CD4-positive, alpha-beta T cell treated with Interleukin-6 for 4 hours (primary cell): ENCODE results near the gene ECE1.
"Not testable (repeated sequence)": the region's sequence is repeated elsewhere in the genome, so short reads cannot be mapped to it uniquely, and the experiment has no call there.

Experiments used
- DNase-seq: peaks from one replicate; pipeline ENCODE4 v3.0.0-alpha.2; 2020; ENCODE audit warnings: mixed read lengths

ECE1 gene

DNA sequence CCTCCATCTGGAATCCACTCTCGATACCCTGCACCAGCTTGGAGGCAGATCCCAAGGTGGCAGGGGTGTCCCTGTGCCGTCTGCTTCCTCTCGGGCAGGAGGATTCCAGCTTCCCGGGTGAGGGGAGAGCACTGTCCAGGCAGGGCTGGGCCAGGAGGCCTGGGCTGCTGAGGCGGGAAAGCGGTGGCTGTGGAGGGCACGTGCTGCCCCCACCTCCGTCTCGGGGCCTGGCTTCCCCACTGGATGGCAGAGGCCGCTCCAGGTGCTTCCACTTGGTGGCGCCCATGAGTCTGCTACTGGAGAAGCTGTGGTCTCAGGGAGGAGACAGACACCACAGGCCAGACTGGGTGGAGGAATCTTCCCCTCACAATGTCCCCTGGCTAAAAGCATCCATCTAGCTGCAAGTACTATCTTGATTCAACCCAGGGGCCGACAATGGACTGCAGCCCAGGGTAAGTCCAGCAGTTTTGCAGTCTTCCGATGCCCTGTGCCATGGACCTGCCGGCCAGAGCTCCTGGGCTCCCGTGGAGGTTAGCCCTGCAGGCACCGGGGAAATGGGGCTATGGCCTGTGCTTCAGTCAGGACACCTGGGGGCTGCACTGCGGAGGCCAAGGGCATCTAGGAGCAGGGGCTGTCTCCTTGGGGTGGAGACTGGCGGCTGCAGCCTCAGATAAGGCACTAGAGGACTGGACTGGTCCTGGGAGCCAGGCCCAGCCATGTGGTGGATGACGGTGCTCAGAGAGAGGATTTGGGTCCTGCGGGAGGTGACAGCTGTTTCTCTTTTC, 72.3 kb downstream of the ECE1 start:
- DNase-seq, result peak; percentile 38

DNA sequence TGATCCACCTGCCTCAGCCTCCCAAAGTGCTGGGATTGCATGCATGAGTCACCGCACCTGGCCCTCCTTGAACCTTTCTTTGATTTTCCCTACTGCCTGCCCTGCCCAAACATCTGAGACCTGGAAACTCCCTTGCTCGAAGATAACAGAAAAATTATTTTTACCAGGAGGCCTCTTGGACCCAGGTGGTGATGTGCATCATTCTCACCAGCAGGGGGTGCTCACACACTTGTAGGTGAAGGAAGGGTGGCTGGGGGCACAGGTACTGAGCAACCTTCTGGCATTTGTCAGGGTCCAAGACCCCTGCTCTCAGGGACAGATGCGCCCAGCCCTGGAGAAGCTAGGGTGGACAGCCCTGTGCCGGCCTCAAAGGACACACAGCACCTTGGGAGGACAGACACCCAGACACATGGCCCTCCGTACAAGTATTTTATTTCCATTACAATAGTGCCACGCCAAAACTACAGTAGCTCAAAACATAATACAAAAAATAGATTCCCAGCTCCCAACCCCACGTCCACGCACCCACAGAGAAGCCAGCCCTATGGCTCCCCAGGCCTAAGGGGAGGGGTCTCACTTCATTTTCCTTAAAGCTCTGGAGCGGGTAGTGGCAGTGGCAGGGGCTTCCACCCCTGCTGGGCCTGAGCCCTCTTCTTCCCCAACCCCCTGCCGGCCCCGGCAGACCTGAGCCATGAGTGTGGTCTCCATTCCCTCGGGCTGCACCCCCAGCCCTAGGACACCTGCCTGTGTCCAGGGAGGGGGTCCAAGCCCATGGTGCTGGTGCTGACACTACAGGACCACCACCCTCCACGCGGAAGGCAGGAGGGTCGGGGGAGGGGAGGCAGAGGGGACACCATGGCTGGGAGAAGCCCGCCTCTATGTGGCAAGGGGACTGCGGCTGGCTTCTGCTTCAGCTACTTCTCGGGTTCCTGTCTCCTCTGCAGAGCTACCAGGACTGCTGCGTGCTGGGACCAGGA, 73.1 kb downstream of the ECE1 start:
- DNase-seq, result peak; percentile 73

DNA sequence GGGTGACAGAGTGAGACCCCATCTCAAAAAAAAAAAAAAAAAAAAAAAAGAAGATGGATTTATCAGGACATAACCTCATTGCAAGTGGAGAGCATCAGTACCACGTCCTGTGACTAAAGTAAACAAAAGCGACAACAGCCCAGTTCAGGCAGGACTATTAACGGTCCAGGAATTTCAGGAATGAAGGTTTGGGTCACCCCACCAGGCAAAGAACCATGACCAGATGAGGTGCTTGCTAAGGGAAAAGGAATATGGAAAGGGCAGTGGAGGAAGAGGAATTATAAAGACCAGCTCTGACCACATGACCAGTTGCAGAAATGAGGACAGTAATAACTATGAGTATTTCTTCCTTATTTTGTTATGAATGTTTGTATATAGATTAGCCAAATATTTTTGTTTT, 78.1 kb downstream of the ECE1 start:
- DNase-seq, result no peak

DNA sequence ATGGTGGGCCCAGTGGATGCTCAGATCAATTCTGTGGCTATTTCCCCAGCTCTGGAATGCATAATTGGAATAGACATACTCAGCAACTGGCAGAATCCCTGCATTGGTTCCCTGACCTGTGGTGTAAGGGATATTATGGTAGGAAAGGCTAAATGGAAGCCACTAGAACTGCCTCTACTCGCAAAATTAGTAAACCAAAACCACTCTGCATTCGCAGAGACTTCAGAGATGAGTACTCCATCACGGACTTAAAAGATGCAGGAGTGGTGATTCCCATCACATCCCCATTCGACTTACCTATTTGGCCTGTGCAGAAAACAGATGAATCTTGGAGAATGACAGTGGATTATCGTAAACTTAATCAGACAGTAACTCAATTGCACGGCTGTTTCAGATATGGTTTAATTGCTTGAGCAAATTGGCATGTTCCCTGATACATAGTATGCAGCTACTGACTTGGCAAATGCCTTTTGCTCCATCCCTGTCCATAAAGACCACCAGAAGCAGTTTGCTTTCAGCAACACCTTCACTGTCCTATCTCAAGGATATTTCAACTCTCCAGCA, 82.0 kb downstream of the ECE1 start:
- not testable (repeated sequence) for DNase-seq

DNA sequence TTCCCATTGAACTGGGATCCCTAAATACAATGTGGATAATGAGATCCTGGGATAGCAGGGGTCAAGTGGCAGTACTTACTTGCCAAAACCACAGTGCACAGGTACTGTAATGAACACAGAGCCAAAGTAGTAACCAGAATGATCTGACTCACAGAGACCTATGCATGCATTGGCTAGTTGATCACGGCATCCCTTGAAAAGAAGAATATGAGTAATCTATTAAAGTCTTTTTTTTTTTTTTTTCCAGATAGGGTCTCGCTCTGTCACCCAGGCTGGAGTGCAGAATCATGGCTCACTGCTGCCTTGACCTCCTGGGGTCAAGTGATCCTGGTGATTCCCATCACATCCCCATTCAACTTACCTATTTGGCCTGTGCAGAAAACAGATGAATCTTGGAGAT, 84.1 kb downstream of the ECE1 start:
- no peak for DNase-seq

DNA sequence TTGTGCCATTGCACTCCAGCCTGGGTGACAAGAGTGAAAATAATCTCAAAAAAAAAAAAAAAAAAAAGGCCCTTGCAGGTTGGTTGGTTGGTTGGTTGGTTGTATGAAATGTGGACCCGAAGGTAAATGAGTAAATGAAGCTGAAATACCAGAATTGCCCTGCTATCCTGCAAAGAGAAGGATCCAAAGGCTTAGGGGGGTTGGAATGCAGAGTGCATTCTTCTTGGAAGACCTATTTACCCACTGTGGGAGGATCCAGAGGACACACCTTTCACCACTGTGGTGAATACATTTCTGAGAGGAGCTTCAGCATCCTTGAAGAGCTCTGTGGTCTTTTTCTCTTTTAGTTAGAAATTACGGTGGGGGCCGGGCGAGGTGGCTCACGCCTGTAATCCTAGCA, 84.8 kb downstream of the ECE1 start:
- no peak for DNase-seq

DNA sequence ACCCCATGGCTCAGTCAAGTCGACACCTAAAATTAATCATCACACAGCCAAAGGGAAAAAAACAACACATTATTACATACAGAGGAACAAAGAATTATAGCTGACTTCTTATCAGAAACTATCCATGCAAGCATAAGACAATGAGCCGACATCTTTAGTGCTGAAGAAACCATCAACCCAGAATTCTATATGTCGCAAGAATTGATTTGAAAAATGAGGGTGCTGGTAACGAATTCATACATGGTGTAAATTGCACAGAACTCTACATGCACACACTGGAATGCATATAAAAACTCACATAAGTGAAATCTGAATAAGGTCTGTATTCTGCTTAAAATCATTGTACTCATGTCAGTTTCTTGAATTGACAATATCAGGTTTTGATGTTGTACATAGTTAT, 88.6 kb downstream of the ECE1 start:
- DNase-seq, result no peak

DNA sequence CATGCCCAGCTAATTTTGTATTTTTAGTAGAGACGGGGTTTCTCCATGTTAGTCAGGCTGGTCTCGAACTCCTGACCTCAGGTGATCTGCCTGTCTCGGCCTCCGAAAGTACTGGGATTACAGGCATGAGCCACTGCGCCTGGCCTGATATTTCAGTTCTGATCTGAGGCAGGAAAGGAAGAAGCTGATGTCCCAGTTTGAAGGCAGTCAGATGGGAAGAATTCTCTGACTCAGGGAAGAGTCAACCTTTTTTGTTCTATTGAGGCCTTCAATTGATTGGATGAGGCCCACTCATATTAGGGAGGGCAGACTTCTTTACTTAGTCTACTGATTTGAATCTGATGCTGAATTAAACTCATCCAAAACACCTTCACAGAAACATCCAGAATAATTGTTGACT, 89.0 kb downstream of the ECE1 start:
- DNase-seq, result not testable (repeated sequence)

DNA sequence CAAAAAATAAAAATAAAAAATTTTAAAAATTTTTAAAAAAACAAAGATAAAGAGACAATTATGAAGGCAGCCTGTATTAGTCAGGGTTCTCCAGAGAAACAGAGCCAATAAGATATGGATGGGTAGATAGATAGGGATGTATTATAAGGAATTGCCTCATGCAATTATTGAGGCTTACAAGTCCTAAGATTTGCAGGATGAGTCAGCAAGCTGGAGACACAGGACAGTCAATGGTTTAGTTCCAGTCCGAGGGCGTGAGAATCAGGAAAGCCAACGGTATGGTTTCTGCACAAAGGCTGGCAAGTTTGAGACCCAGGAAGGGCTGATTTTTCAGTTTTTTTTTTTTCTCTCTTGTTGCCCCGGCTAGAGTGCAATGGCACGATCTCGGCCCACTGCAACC, 89.5 kb downstream of the ECE1 start:
- no peak for DNase-seq

DNA sequence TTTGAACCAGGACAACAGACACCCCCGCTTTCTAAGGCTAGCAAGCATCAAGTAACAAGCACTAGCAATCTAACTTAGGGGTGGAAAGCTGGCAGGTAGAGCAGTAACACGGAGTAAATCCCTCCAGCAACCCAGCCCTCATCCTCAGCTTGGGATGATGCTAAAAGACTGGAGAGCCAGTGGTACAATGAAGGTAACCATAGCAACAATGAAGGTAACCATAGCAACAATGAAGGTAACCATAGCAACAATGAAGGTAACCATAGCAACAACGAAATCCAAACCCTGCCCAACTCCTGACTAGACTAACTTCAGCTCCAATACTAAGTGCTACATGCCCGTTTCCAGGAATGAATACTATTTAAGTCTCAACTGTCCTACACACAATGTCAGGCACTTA, 91.3 kb downstream of the ECE1 start:
- no peak for DNase-seq

DNA sequence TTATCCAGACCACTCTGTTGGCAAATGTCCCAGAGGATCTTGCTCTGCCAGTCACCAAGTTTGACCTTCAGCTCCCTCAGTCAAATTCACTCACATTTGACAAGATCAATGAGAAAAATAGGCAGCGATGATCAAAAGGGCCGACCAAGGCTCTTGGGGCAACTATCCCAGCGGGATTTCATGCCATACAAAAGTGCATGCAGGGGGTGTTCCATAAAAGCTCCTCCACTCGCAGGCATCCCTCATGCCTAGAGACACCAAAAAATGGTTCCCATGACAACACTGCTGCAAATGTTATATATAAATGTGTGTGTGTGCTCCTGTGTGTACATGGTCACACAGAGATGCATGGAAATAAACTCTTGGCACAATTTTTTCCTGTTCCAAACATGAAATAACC, 97.4 kb downstream of the ECE1 start:
- DNase-seq, result no peak

DNA sequence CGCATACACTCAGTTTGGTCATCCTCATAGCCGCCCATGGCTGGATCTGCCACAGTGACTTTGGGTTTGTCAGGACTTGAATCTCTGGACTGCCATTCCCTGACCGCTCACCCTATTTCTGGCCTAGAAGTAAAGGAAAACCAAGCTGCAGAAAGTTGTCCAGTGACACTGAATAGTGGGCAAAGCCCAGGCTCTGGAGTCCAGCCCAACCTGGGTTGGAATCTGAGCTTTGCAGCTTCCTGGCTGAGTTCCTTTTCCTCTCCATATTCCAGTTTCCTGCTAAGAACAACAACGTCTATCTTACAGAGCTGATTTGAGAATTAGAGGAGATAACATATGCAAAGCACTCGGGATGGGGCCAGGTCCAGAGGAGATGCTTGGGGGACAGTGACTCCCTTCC, 98.0 kb downstream of the ECE1 start:
- DNase-seq, result no peak

DNA sequence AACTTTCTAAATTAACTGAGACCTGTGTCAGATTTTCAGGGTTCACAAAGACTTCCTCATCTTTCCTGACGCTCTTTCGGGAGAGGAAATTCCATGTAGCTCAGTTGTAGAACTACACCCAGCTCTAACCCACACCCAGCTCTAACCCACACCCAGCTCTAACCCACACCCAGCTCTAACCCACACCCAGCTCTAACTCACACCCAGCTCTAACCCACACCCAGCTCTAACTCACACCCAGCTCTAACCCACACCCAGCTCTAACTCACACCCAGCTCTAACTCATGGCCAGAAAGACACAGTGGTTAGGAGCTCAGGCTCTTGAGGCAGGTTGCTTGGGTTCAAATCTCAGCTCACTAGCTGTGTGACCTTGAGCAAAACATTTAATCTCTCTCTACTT, 99.5 kb downstream of the ECE1 start:
- not testable (repeated sequence) for DNase-seq

DNA sequence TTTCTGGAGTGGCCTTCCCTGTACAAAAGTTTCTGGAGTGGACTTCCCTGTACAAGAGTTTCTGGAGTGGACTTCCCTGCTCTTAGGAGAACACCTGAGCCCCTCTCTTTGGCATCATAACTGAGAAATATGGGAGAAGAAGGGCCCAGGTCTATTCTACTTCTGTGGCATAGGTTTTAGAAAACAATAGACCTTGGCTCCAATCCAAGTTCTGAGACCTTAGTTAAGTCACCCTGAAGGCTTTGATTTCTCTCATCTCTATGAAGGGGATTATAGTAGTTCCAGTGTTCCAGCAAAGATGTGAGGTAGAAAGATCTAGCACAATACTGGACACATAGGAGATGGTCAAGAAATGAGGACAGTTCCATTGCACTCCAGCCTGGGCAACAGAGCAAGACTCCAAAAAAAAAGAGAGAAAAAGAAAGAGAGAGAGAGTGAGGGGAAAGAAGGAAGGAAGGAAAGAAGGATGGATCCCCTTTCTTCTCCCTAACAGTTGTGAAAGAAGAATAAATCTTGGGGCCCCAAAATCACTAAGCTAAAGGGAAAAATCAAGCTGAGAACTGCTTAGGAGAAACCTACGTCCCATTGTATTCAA, 100.3 kb downstream of the ECE1 start:
- DNase-seq, result no peak

DNA sequence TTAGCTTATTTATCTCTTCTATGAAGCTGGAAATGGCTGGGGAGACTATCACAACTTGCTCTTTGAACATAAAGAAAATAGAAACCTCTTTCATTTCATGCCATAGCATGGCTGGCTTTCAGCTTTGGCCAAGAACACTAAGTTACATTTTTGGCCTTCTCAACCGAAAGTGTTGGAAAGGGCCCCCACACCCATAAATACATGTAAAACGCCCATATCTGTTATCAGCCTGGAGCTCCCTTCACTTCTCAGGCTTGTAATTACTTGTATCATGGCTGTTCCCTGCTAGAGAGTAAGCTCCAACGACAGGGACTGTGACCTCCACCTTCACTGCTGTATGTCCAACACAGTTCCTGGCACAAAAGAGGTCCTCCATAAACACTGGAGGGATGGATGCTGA, 100.8 kb downstream of the ECE1 start:
- DNase-seq, result no peak

DNA sequence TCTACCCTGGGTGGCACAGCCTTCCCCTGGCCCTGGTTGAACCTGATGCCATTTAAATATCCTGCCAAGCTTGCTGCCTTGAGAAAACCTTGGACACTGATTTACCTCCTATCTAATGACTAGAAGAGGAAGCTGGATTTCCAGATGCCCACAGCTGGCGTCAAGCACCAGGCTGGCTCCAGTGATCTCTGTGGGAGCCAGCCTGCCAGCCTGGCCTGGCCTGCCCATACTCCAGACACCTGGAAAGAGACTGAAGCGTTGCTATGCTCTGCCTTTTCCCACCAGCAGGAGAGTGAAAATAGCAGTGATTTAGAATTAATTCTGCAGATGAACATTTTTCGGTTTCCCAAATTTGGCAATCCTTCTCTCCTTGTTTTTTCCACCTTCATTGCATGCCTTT, 102.0 kb downstream of the ECE1 start:
- DNase-seq, result no peak

DNA sequence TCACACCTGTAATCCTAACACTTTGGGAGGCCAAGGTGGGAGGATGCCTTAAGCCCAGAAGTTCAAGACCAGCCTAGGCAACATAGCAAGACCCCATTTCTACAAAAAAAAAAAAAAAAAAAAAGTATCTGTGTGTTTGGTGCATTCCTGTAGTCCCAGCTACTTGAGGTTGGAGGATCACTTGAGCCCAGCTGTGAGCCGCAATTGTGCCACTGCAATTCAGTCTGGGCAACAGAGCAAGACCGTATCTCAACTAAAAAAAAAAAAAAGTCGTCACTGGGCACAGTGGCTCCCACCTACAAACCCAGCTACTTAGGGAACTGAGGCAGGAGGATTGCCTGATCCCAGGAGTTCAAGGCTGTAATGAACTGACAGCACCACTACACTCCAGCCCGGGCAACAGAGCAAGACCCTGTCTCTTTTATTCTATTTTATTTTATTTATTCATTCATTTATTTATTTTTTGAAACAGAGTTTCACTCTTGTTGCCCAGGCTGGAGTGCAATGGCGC, 105.0 kb downstream of the ECE1 start:
- no peak for DNase-seq

DNA sequence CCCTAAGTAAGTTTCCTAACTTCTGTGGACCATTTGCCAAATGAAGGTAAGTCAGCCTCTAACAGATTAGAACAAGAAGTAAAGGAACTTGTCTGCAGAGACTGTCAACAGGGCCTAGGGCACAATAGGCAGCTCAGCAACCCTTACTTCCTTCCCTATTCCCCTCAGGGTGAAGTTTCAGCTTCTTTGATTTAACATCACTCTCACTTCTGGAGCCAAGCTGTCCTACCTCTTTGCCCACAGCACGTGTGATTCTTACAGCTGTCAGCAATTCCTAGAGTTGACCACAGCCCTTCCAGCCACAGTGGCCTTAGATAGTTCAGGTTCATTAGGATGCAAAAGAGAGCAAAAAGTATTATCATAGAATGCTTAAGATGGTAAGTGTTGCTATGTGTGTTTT, 106.0 kb downstream of the ECE1 start:
- no peak for DNase-seq

DNA sequence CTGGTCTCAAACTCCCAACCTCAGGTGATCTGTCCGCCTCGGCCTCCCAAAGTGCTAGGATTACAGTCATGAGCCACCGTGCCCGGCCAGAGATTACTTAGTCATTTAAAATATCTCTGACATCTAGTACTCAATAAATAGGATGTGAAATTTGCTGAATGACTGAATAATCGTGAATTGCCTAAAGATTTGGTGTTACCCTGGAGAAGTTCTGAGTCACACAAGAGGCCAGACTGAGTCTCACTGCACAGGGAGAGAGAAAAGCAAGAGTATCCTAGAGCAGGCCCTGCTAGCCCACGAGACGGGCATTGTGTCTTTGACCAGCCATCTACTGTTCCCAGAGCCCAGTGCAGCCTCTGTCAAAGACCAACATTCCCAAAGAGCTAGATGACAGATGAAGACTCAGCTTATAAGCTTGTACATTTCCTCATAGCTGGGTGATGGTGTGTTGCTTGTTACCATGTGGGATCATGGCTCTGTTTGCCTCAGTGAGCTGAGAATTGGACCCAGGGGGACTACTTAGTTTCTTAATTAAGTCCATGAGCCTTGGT, 108.0 kb downstream of the ECE1 start:
- DNase-seq, result no peak

DNA sequence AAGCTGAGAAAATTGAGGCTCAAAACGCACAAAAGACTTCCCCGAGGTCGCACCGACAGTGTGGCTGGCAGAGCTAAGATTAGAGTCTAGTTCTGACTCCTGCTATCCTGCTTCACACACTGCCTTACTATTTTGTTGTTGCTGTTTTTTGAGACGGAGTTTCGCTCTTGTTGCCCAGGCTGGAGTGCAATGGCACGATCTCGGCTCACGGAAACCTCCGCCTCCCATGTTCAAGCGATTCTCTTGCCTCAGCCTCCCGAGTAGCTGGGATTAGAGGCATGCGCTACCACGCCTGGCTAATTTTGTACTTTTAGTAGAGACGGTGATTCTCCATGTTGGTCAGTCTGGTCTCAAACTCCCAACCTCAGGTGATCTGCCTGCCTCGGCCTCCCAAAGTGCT, 112.0 kb downstream of the ECE1 start:
- DNase-seq, result not testable (repeated sequence)

DNA sequence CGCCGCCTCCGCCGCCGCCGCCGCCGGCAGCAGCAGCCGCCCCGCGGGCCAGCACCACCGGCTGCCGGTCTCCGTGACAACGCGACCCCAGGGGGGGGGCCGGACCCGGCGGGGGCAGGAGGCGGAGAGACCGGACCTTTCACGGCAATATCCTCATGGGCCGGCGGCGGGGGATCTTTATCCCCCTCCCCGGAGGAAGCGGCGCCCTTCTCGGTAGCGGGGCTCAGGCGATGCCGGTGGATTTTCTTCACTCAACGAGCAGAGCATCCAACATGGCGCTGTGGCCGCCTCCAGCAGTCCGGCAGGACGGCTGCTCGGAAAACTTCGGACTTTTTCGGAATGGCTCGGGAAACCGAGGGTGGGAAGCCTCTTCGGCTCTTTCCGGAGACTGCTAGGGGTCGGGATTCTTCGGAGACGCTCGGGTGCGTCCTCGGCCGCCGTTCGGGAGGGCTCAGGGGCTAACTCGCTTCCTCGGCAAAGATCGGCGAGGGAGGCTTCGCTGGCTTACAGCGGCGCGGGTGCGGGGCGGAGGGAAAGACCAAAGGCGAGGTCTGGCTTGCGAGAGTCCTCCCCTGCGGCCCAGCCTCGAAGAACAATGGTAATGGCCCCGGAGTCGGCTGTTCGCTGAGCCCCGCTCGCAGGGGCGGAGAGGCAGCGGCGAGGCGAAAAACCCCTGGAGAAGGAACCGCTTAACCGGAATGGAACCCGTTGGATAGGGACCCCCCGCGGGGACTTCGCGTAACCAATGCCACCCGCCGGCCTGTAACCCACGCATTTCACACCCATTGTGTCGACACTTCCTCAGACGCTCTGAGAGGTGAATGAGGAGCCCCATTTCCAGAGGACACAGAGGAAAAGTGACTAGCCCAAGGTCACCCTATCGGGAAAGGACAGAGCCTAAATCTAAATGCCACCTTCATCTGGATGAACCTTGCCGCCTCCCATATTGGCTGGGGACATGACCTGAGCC, 113.4 kb downstream of the ECE1 start, which contains the start of gene EIF4G3:
Gene EIF4G3, minus strand, starts transcription at position 312 of the 970 bp plus-strand sequence. CDS start 174,155 bp downstream, outside the sequence.
- DNase-seq, result peak; percentile 99
